HG03342 (cell line): ENCODE measurements around the gene GPS1.
A peak's percentile ranks its signal among the peaks of the same experiment; 100 is the strongest.

ENCODE experiments used
- ATAC-seq: cut with Tn5 transposase; IDR thresholded peaks from one replicate; pipeline ENCODE4 v1.9.1; 2021; ENCODE audit warnings: mild to moderate bottlenecking, moderate library complexity; ENCODE audit not compliant: unreplicated experiment

GPS1 gene

GRCh38 chr17:82087961-82088837, 36.5 kb downstream of the GPS1 start:
- ATAC-seq = no peak

GRCh38 chr17:82088838-82089722, 37.4 kb downstream of the GPS1 start:
- ATAC-seq = no peak

DNA sequence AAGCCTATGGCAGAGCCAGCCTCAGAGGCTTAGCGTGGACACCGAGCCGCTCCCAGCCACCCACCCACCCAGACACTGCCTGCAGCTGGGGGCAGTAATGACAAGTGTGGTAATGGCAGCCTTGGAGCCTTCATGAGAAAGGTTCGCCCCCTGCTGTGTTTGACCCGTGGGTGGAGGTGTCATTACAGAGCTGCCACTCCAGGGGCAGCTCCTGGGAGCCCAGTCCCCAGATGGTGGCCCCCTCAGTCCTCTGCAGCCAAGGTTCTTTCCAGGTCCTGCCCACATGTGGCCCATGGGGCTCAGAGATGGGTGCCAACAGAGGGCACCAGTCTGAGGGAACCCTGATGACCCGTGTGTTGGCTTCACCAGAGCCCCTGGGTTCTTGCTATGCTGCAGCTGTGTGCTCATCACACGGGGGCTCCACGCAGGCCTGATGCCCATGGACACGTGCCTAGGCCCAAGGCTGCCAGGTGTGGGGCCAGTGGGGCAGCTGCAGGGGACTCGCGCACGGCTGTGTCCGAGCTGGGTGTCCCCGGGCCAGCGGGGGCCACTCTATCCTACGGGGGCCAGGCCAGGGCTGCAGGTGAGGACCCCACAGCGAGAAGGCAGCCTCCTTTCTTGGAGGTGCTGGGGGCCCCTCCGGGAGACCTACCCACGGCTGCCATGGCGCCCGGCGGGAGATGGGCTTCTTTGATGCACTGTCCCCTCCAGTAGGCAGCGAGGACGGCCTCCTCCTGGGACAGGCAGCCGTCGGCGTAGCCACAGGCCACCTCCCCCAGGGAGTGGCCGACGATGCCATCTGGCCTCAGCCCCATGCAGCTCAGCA, 38.2 kb downstream of the GPS1 start:
- no peak for ATAC-seq

- no peak for ATAC-seq
Measured at GRCh38 chr17:82090549-82091263, 39.0 kb downstream of the GPS1 start.

DNA sequence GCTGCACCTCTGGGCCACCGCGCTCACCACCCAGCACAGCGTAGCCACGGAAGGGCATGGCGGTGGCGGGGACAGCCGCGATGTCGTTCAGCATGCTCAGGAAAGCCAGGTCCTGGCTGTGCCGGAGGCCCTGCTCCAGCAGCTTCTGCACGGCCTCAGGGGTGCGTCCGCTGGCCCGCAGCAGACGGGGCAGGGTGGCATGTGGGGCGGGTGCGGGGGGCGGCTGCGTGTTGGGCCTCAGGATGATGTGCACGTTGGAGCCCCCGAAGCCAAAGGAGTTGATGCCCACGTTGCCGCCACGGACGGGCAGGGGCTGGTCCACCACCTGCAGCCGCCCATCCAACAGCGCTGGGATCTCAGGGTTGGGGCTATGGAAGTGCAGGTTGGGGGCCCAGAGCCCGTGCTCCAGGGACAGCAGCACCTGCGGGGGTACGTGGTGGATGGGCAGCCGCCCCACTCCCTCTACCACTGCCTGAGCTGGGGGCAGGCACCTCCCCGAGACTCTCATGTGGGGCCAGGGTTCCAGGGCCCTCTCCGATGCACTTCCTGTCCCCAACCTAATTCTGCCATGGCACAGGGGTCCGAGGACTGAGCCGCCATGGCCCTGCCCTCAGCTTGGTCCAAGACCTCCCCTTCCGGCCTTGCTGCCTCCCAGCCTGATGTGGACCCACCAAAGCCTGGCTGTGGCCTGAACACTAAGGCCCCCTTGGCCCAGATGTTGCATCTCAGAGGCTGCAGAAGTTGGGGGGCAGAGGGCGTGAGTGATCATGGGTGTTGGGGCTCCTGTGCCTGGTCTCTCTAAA, 39.8 kb downstream of the GPS1 start:
- ATAC-seq = no peak

- ATAC-seq = no peak
Measured at GRCh38 chr17:82092094-82092586, 40.4 kb downstream of the GPS1 start.

GRCh38 chr17:82092628-82092994, 40.9 kb downstream of the GPS1 start:
- no peak for ATAC-seq

GRCh38 chr17:82092995-82093751, 41.5 kb downstream of the GPS1 start:
- ATAC-seq = no peak

DNA sequence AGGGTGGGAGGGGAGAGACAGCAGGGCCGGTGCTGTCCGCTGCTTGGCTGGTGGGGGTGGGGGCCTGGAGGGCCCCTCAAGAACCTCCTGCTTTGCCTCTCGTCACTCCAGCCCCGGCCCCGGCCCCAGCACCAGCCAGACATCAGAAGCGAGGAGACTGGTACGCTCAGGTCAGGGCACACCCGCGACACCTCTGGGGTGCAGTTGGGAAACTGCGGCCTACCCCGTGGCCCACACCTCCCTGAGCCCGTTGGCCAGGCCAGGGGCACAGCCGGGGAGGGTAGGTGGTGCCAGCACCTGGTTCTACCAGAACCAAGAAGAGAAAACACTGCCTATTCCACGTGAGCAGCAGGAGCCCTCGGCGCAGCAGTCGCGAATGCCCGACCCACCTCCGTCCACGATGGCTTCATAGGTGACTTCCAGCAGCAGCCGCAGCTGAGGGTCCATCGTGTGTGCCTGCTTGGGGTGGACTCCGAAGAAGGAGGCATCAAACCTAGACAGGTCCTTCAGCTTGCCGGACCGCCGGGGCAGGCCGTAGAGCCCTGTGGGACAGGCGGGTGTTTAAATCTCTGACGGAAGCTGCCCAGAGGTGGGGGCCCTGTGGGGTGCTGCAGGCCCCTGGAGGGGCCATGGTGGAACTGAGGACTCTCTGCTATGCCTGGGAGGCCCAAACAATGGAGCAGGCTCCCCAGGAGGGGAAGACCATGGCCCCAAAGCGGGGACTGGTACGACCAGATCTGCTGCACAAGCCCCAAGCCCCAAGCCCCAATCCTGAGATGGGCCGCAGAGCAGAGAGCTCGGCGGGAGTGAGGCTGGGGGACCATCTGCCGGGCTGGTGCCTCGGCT, 43.5 kb downstream of the GPS1 start:
- no peak for ATAC-seq

- ATAC-seq = no peak
Measured at GRCh38 chr17:82095777-82096708, 44.3 kb downstream of the GPS1 start.

GRCh38 chr17:82096709-82097183, 45.0 kb downstream of the GPS1 start:
- no peak for ATAC-seq

GRCh38 chr17:82097184-82097918, 45.7 kb downstream of the GPS1 start:
- peak; percentile 5 for ATAC-seq

DNA sequence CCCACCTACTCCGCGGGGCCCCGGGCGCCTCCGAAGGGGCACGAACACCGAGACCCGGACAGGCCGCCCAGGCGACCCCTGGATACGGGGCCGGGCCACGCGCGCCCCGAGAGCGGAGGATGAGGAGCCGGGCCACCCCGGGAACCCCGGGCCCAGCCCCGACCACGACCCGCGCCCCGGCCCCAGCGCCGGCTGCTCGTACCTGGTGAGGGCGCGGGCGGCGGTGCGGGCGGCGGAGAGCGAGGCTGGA, 46.1 kb downstream of the GPS1 start:
- no peak for ATAC-seq

GRCh38 chr17:82098169-82098938, 46.7 kb downstream of the GPS1 start, which contains the start of gene FASN:
Gene FASN, minus strand, starts transcription at chr17:82098236. Its CDS starts 1,791 bp downstream, at chr17:82096445.
- ATAC-seq = peak; percentile 73
